ENCODE measurements around the gene C1orf21.

The C1orf21 gene

GRCh38 chr1:184559117-184559713 is 172.4 kb downstream of the C1orf21 start:
- in situ Hi-C loops (cut with MboI; ENCODE audit: low pct_unique_long_range_greater_than_20kb, low sequenced_read_pairs, unreplicated experiment), result no loop called here
- no peak for DNase-seq (ENCODE audit: low spot score)
- TF ChIP-seq CTCF (IDR thresholded peaks at IDR 0.05; ENCODE audit: extremely low read depth, insufficient read depth, missing control alignments), result no peak

DNA sequence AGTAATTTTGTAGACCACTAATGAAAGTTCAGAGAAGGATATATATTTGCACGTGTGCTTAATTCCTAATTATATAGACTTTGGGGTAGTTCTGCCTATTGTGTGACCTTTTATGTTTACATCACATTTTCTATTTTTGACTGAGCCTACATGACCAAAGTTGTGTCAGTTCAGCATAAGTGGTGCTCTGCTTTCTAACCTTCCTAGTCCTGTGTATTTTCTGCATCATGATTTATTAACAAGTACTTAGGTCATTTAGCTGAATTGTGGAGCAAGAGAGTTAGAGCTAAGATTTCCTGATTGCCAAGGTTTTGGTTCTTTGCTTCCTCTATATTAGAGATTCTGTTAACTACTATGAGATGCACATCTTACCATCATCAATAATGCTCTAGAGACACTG is 176.0 kb downstream of the C1orf21 start:
- no peak for TF ChIP-seq CTCF (IDR thresholded peaks at IDR 0.05; ENCODE audit: extremely low read depth, insufficient read depth, missing control alignments)
- no peak for DNase-seq (ENCODE audit: low spot score)
- in situ Hi-C loops (cut with MboI; ENCODE audit: low pct_unique_long_range_greater_than_20kb, low sequenced_read_pairs, unreplicated experiment), result no loop called here

GRCh38 chr1:184563308-184563707 is 176.5 kb downstream of the C1orf21 start:
- DNase-seq (ENCODE audit: low spot score), result no peak
- in situ Hi-C loops (cut with MboI; ENCODE audit: low pct_unique_long_range_greater_than_20kb, low sequenced_read_pairs, unreplicated experiment), result no loop called here
- TF ChIP-seq CTCF (IDR thresholded peaks at IDR 0.05; ENCODE audit: extremely low read depth, insufficient read depth, missing control alignments), result peak; percentile 32

GRCh38 chr1:184567009-184567408 is 180.2 kb downstream of the C1orf21 start:
- no peak for TF ChIP-seq CTCF (IDR thresholded peaks at IDR 0.05; ENCODE audit: extremely low read depth, insufficient read depth, missing control alignments)
- in situ Hi-C loops (cut with MboI; ENCODE audit: low pct_unique_long_range_greater_than_20kb, low sequenced_read_pairs, unreplicated experiment), result no loop called here
- no peak for DNase-seq (ENCODE audit: low spot score)

DNA sequence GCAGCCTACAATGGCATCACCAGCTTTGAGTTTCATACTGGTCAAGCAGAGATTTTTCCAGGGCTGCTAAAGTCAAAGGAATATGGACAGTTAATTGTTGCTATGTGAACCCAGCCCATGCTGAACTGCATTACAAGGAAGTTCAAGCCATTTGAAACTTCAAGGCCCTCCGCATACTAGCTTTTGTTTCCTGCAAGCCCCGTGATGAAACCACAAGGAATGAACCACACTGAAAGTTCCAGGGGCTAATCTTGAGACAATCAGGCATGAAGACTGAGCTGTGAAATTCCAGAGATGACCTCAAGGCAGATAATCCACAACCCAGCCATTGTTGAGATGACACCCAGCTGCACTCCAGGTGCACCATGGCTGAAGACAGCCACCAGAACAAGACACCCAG is 180.8 kb downstream of the C1orf21 start:
- DNase-seq (ENCODE audit: low spot score), result no peak
- in situ Hi-C loops (cut with MboI; ENCODE audit: low pct_unique_long_range_greater_than_20kb, low sequenced_read_pairs, unreplicated experiment), result no loop called here
- TF ChIP-seq CTCF (IDR thresholded peaks at IDR 0.05; ENCODE audit: extremely low read depth, insufficient read depth, missing control alignments), result no peak

GRCh38 chr1:184568148-184568547 is 181.3 kb downstream of the C1orf21 start:
- DNase-seq (ENCODE audit: low spot score), result no peak
- no peak for TF ChIP-seq CTCF (IDR thresholded peaks at IDR 0.05; ENCODE audit: extremely low read depth, insufficient read depth, missing control alignments)
- in situ Hi-C loops (cut with MboI; ENCODE audit: low pct_unique_long_range_greater_than_20kb, low sequenced_read_pairs, unreplicated experiment), result no loop called here

DNA sequence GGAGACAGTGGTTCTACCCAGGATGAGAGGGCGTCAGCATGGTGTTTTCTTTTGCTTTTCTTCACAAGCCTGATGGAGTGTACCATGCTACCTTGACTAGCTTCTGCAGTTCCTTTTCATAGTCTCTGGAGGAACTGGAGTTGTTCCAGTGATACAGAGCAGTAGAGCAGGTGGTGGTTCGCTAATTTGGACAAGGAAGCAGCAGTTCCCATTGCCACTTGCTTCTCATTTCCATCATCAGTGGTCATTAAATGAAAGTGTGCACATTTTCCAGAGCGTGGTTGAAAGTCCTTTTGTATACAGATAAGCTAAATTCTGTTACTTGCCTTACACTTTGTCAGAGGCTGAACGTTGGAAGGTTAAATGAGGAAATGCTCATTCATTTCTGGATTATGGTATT is 182.3 kb downstream of the C1orf21 start:
- TF ChIP-seq CTCF (IDR thresholded peaks at IDR 0.05; ENCODE audit: extremely low read depth, insufficient read depth, missing control alignments), result no peak
- DNase-seq (ENCODE audit: low spot score), result no peak
- in situ Hi-C loops (cut with MboI; ENCODE audit: low pct_unique_long_range_greater_than_20kb, low sequenced_read_pairs, unreplicated experiment), result no loop called here
